NCI-H2171 (cell line): ENCODE measurements around the gene PTPRU.
"Not testable (repeated sequence)": the region's sequence is repeated elsewhere in the genome, so short reads cannot be mapped to it uniquely, and the experiment has no call there.

ENCODE experiments used
- DNase-seq: peaks from one replicate; lab custom pipeline; 2025; lab: John Stamatoyannopoulos, UW

PTPRU gene

GRCh38 chr1:29290414-29290985 lies 54.2 kb downstream of the PTPRU start:
- DNase-seq, result no peak

- DNase-seq, result no peak
These were observed 55.4 kb downstream of the PTPRU start for GRCh38 chr1:29291756-29292155.

- DNase-seq, result no peak
These were observed 56.0 kb downstream of the PTPRU start for GRCh38 chr1:29292344-29292743.

- DNase-seq, result no peak
These were observed 61.1 kb downstream of the PTPRU start for GRCh38 chr1:29297450-29297849.

GRCh38 chr1:29298246-29298645 lies 61.9 kb downstream of the PTPRU start:
- DNase-seq, result no peak

- no peak for DNase-seq
These were observed 63.1 kb downstream of the PTPRU start for GRCh38 chr1:29299446-29299845.

- not testable (repeated sequence) for DNase-seq
These were observed 65.4 kb downstream of the PTPRU start for GRCh38 chr1:29301732-29302131.

- DNase-seq, result no peak
These were observed 67.1 kb downstream of the PTPRU start for GRCh38 chr1:29303201-29304024.

GRCh38 chr1:29304025-29304684 lies 67.8 kb downstream of the PTPRU start:
- no peak for DNase-seq

GRCh38 chr1:29305943-29306342 lies 69.6 kb downstream of the PTPRU start:
- DNase-seq, result no peak

GRCh38 chr1:29306471-29307140 lies 70.3 kb downstream of the PTPRU start:
- no peak for DNase-seq

- DNase-seq, result no peak
These were observed 72.8 kb downstream of the PTPRU start for GRCh38 chr1:29309075-29309474.

GRCh38 chr1:29309621-29310020 lies 73.3 kb downstream of the PTPRU start:
- no peak for DNase-seq

GRCh38 chr1:29310616-29311180 lies 74.4 kb downstream of the PTPRU start:
- peak; percentile 18 for DNase-seq

GRCh38 chr1:29311352-29312030 lies 75.2 kb downstream of the PTPRU start:
- no peak for DNase-seq

- DNase-seq, result no peak
These were observed 76.4 kb downstream of the PTPRU start for GRCh38 chr1:29312469-29313461.

- not testable (repeated sequence) for DNase-seq
These were observed 78.4 kb downstream of the PTPRU start for GRCh38 chr1:29314685-29315084.

GRCh38 chr1:29315262-29315661 lies 78.9 kb downstream of the PTPRU start:
- no peak for DNase-seq

GRCh38 chr1:29315876-29316275 lies 79.6 kb downstream of the PTPRU start:
- no peak for DNase-seq
